ENCODE results near the gene PLEKHA5.
A peak's percentile ranks its signal among the peaks of the same experiment; 100 is the strongest.
"Not testable (repeated sequence)": the region's sequence is repeated elsewhere in the genome, so short reads cannot be mapped to it uniquely, and the experiment has no call there.

The PLEKHA5 gene

DNA sequence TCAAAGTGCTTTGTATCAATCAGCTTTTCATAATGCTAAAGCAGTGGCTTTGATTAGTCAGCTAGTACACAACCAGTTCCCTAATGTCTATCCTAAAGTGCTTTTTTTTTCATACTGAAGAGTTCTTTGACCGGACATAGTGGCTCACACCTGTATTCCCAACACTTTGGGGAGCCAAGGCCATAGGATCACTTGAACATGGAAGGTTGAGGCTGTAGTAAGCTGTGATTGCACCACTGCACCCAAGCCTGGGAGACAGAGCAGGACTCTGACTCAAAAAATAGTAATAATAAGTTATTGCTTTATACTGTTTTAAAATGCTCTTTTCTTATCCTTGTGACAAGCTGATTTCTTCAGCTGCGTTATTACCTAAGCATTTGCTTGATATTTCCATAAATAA, 155.1 kb downstream of the PLEKHA5 start:
- no peak for DNase-seq (ENCODE audit: low spot score)

DNA sequence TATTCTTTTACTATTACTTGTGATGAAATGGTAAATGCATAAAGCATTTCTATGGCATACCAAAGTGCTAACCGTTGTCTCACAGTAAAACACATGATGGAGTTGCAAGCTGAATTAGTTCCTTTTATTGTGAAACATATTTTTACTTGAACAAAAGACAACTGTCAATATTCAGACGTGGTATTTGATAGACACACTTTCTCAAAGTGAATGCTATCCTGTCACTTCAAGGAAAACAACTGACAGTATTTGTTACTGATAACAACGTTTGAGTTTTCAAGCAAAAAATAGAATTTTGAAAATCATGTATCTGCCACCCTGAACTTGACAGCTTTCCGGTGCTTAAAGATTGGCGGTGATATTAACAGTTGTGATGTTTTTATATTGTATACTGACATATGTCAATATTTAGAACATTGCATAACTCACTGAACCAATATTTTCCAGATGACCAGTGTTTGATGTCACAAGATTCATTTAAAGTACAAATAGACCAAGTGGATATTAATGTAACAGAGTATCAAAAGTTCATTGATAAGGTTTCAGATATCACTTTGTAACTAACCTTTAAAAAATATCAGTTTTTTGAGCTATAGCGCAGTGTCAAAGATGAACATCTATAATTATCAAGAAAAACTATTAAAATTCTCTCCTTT, 156.4 kb downstream of the PLEKHA5 start:
- no peak for DNase-seq (ENCODE audit: low spot score)

DNA sequence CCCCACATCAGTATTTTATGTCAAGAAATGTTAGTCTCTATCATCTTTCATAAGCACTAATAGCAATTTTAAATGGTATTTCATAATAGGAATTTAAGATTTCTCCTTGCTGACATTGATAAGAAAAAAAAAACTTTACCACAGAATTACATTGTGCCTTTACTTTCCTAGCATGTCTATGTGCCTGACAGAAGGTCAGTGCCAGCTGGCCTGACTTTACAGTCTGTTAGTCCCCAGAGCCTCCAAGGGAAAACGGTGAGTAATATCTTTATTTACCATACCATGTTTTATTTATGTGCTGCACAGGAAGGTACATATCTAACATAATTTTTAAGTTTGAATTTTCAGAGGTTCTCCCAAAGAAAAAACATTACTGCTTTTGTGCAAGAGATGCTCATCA, 157.8 kb downstream of the PLEKHA5 start:
- no peak for DNase-seq (ENCODE audit: low spot score)

DNA sequence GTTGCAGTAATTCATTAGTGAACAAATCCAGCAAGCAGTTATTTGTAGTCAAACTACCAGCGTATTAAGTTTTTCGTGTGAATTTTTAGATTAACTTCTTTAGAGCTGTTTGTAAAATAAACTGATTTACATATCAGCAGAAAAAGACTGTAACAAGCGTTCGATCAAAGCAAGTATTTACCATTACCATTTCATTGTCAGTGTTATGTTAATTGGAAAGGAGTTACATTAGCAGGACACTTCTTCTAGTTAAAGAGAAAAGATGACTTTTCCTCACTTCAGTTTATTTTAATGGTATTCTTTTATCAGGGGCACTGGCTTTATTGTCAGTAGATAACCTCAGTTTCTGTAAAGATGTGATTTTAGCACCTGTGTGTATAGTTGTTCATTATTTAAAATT, 158.6 kb downstream of the PLEKHA5 start:
- DNase-seq (ENCODE audit: low spot score), result no peak

DNA sequence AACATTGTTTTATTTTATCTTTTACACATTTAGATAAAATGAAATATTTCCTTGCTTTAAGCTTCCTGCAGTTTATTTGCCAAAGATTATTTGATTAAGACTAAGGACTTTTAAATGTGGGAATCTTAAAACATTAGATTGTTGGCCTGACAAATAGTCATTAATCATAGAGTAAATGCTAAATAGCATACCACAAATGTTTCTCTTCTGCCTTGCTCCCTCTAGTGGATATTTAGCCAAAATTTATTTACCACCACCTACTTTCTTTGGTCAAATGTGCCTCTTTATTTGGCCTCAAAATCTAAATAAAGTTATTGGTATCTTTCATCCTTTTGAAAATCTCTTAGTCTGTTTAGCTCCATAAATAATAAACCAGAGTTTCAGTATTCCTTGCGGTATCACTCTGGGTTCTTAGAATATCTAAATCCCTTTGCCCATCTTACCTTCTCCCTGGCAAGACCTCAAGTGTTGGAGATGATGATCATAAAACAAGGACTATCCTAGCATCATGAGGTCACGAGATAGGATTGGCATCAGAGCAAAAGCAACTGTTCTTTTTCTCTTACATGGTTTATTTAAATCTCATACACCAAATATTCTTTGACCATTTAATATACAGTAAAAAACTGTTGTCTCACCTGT, 159.2 kb downstream of the PLEKHA5 start:
- DNase-seq (ENCODE audit: low spot score), result peak; percentile 64

DNA sequence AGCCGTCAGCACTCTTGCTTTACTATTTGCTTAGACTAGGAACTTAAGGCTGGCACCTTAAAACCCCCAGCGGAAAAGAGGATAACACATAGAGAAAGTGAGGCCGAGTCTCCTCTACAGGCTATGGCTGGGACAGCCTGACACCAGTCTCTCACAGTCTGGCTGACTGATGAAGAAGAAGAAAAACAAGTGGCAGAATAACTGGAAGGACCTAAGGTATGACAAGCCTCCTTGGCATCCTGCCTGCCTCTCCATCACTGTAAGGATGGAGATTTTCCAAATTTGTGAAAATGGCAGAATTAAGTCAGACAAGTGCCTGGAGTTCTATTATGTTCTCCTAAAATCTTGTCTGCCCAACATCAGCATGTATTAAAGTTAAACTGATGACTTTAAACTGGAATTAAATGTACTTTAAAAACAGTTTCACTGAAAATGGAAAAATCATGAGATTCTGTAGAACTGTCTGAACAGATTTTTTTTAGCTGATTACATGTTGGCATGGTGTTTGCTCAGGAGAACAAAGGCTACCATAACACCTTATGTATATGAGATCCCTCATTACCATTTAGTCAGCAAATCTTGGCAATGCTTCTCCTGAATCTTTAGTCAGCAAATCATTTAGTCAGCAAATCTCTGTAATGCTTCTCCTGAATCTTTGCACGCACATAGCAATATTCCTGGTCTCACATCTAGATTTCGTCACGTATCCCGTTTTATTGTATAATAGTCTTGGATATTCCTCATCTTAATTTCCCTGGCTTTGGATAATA, 169.5 kb downstream of the PLEKHA5 start:
- no peak for DNase-seq (ENCODE audit: low spot score)

DNA sequence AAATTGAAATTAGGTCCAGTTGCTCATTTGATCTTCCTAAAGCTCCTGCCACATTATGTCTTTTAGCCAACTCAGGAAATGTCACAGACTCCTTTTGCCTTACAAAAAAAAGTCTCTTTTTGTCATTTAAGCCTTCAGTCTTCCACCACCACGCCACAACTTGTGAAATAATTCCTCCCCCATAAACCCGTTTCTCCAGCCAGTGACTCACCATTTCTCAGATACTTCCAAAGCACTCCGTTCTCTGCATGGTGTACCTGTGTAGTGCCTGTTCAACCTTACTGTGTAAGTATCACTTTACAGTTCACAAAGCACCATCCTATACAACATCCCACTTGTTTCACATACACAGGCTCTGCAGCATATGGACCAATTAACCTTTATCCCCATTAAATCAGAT, 170.2 kb downstream of the PLEKHA5 start:
- no peak for DNase-seq (ENCODE audit: low spot score)

DNA sequence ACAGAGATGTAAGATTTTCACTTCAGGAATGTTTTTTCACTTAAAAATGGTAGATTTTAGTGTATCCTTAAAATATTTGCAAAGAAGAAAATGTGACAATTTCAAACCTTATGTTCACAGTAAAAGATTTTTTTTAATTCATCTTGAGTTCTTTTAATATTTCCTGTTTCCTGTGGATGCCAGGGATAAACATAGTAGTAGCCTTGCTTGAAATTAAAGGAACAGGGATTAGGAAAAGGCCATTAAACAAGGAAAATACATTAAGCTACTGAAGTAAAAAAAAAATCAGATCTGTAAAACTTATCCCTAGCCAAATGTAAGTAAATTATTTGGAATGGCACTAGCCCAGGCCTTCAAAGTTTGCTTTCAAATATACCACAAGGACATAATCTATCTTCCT, 171.7 kb downstream of the PLEKHA5 start:
- no peak for DNase-seq (ENCODE audit: low spot score)

DNA sequence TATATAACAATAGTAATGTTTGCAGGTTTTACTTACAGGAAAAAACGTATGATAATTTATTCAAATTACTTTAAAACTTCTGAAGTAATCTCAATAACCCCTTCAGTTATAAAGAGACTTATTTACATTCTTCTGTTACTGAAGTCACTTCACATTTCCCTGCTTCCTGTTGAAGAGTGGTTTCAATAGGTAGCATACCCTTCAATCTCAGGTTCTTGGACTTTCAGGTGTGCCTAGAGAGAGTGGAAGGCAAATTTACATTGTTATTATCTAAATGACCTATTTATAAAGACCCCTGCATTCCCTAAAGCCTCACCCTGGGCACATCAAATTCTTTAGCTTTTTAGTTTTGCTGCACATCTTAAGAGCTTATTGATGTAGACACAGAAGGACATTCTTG, 172.2 kb downstream of the PLEKHA5 start:
- no peak for DNase-seq (ENCODE audit: low spot score)

DNA sequence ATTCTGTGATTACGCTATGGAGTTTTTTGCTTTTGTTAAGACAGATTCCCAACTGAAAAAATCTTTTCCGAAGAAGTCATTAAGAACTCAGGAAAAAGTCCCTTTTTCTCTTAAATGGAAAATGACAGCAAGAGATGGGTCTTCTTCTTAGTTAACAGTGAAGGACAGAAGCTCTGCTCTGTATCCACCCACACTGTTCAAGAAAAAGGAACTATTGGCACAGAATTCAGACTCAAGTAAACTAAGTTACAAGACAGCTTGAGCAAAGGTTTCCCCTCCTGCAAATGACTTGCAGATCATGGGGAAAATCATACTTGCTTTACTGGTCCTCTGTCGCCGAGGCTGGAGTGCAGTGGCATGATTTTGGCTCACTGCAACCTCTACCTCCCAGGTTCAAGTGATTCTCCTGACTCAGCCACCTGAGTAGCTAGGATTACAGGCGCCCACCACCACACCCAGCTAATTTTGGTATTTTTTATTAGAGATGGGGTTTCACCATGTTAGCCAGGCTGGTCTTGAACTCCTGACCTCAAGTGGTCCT, 172.6 kb downstream of the PLEKHA5 start:
- DNase-seq (ENCODE audit: low spot score), result no peak

DNA sequence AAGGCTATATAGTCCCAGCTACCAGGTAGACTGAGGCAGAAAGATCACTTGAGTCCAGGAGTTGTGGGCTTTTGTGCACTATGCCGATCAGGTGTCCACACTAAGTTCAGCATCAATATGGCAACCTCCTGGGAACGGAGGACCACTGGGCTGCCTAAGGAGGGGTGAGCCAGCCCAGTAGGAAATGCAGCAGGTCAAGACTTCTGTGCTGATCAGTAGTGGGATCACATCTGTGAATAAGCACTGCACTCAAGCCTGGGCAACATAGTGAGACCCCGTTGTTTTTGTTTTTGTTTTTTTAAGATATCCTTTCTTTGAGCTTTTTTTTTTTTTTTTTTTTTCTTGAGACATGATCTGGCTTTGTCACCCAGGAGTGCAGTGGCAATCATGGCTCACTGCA, 174.0 kb downstream of the PLEKHA5 start:
- no peak for DNase-seq (ENCODE audit: low spot score)

DNA sequence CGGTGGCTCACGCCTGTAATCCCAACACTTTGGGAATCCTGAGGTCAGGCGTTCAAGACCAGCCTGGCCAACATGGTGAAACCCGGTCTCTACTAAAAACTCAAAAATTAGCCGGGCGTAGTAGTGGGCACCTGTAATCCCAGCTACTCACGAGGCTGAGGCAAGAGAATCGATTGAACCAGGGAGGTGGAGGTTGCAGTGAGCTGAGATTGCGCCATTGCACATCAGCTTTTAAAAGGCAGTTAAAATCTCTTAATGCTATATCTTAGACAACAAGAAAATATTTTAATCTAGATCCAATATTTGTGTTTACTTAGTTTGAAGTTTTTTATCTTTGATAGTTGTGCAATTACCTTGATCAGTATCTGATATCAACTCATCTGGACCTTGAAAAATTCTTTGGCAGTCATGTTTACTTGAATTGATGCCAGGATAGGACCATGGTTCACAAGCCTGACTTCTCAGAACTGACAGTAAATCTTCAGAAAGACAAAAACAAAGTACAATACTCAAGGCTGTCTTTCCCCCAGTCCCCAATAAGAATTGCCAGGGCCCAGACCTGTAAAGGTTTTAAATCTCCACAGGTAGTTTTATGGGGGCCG, 174.7 kb downstream of the PLEKHA5 start:
- no peak for DNase-seq (ENCODE audit: low spot score)

DNA sequence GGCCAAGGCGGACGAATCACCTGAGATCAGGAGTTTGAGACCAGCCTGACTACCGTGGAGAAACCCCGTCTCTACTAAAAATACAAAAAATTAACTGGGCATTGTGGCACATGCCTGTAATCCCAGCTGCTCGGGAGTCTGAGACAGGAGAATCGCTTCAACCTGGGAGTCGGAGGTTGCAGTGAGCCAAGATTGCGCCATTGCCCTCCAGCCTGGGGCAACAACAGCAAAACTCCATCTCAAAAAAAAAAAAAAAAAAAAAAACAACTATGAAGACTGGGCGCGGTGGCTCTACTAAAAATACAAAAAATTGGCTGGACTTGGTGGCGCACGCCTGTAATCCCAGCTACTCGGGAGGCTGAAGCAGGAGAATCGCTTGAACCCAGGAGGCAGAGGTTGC, 176.1 kb downstream of the PLEKHA5 start:
- not testable (repeated sequence) for DNase-seq (ENCODE audit: low spot score)

DNA sequence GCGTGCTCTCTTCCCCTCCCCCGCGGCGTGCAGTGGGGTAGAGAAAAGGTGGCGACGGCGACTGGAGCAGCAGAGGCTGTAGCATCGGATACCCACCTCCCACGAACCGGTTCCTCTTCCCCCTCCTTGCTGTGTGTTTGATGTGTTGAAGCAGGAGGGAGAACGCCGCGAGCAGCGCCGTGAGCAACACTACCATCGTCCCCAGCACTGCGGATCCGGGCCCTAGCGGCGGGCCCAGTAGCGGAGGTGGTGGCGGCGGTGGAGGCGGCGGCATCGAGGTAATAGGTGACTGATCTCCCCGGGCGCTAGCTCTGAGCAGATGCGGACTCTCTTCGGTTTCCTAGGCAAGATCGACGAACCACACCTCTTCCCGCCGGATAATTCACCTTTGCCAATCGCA, 176.8 kb downstream of the PLEKHA5 start:
- no peak for DNase-seq (ENCODE audit: low spot score)

DNA sequence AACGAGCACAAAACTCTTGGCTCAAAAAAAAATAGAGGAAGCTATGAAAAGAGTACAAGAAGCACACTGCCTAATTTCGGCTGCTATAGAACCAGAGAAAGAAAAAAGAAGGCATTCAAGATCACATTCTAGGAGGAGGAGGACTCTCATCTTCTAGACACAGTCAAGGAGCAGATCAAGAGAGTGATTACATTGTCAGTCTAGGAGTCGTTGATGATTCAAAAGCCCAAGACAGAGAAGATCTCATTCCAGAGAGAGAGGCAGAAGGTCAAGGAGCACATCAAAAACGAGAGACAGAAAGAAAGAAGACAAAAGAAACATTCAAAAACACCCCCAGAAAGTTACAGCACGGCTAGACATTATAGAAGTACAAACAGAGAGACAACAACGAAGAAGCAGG, 177.9 kb downstream of the PLEKHA5 start:
- no peak for DNase-seq (ENCODE audit: low spot score)

DNA sequence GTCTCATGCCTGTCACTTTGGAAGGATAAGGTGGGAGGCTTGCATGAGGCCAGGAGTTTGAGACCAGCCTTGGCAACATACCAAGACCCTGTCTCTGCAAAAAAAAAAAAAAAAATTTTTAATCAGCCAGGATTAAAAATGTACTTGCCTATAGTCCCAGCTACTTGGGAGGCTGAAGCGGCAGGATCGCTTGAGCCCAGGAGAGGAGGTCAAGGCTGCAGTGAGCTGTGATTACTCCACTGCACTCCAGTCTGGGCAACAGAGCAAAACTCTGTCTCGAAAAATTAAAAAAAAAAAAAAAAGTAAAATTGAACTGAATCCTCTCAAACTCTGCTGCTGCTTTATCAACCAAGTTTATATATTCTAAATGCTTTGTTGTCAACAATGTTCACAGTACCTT, 181.6 kb downstream of the PLEKHA5 start:
- DNase-seq (ENCODE audit: low spot score), result no peak

DNA sequence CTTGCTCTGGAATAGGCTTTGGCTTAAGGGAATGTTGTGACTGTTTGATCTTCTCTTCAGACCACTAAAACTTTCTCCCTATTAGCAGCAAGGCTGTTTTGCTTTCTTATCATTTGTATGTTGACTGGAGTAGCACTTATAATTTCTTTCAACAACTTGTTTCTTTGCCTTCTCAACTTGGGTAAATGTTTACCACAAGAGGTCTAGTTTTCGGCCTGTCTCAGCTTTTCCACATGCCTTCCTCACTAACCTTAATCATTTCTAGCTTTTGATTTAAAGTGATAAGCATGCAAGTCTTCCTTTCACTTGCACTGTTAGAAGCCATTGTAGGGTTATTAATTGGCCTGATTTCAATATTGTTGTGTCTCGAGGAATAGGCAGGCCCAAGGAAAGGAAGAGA, 183.1 kb downstream of the PLEKHA5 start:
- no peak for DNase-seq (ENCODE audit: low spot score)

DNA sequence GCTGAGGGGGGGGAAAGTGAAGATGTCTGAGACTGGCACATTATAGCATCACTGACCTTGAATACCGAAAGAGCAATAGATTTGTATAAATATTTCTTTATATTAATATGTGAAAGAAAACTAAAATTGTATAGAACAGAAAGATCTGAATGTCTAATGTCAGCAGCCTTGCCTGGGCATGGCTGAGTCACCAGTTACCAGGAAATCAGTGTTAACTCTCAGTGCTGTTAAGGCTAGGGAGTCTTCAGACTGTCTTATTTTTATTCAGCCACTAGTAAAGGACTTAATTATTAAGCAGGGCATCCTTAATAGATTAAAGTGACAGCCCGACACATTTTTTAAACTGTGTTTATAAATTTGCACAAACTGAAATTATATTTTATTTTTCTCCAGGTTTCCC, 186.9 kb downstream of the PLEKHA5 start:
- no peak for DNase-seq (ENCODE audit: low spot score)

DNA sequence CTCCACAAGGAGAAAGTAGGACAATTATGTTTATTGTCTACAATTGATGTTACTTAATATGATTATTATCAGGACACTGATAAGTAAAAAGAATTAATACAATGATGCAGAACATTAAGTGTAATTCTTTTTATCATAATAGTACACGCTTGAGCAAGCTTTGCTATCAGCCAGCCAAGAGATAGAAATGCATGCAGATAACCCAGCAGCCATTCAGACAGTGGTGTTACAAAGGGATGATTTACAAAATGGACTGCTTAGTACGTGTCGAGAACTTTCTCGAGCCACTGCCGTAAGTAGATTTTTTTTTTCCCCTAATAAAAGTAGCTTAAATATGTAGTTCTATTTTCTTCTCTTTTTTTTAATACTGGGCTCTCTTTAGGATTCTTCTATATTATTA, 192.8 kb downstream of the PLEKHA5 start:
- DNase-seq (ENCODE audit: low spot score), result no peak

DNA sequence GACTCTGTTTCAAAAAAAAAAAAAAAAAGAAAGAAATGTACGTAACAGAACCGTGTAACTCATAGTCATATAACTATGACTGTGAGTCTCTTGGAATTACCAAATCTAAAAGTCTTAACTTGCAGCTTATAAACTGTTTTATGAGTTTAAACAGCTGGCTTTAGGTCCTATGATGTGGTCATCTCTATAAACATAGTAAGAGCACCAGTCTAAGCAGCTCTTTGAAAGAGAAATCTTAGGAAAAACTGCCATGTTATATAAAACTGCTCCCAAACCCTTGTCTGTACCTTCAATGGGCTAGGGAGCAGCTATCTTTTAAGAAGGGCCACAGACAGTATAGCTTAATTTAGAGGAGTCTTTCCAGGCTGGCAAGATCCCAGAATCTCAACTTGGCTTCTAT, 194.3 kb downstream of the PLEKHA5 start:
- DNase-seq (ENCODE audit: low spot score), result no peak

DNA sequence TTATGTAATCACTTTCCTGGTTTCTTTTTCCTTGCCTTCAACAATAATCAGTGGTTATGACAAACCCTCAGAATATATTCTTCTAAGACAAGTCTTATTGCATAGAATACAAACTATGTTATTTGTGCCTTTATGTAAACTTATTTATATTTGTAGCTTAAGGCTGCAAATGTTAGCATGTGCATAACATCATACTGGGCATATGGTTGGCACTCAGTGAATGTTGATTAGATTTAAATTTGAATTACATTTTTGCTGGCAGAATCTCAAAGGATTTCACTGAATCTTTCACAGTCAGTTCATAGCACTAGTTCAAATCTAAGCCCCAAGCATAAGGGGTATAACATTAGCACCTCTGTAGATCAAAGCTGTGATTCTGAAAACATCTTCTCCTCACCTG, 196.6 kb downstream of the PLEKHA5 start:
- DNase-seq (ENCODE audit: low spot score), result no peak

DNA sequence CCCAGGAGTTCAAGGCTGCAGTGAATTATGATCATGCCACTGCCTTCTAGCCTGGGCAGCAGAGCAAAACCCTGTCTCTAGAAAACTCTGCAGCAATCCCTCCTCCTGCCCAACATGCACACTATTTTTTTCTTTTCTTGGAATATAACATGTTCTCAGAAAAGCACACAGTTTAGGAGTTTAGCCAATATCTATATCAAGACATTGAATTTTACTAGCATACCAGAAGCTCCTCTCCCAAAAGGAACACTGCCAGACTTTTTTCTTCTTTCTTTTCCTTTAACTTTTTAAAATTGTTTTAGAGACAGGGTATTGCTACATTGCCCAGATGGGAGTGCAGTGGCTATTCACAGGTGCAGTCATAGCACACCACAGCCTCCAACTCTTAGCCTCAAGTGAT, 202.7 kb downstream of the PLEKHA5 start:
- no peak for DNase-seq (ENCODE audit: low spot score)

DNA sequence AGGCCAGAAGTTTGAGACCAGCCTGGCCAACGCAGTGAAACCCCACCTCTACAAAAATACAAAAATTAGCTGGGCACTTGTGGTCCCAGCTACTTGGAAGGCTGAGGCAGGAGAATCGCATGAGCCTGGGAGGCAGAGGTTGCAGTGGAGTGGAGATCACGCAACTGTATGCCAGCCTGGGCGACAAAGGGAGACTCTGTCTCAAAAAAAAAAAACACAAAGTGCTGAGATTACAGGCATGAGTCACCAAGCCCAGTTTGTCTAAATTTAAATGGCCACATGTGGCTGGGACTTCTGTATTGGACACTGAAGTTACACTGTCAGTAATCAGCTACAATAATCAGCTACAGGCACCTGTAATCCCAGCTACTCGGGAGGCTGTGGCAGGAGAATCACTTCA, 208.9 kb downstream of the PLEKHA5 start:
- DNase-seq (ENCODE audit: low spot score), result no peak
